T-helper 2 cell treated with Interferon-gamma antibody and Interleukin-4, amounts not matched to agents 100 ng/mL and 5 ng/mL, for 36 hours (primary cell): ENCODE data around the gene FBXL3. TPM values are rescaled to one million over a fixed set of nuclear protein-coding genes. Genes with fewer than 3 reads are reported as not detected.

Experiments used
- total RNA-seq: library from RNA; stranded (reverse); gene quantifications from 2 replicates; pipeline ENCODE4 v1.2.3, GENCODE V29; 2022

FBXL3 gene
- total RNA-seq, 1 donor from 2014 or later, result 42.6 TPM

Other genes with a start within 250 kb of the FBXL3 start
- 9.5 and 10.3 TPM in 2 replicates for gene KCTD12, start 140.8 kb downstream of the FBXL3 start, total RNA-seq
- gene ACOD1, start 78.6 kb downstream of the FBXL3 start, total RNA-seq, result not detected in 2 replicates
- 13.5 and 14.7 TPM in 2 replicates for gene CLN5, start 35.1 kb downstream of the FBXL3 start, total RNA-seq